CD4-positive, alpha-beta T cell (primary cell): Measurements from ENCODE around the gene ADSL. TPM values are rescaled to one million over a fixed set of nuclear protein-coding genes. Genes with fewer than 3 reads are reported as not detected.
A peak's percentile ranks its signal among the peaks of the same experiment; 100 is the strongest.

Source experiments
- ATAC-seq: fragments of 200-7000 bp; cut with Tn5 transposase; one replicate; pipeline ENCODE4 v1.10.0; 2022; ENCODE audit warnings: mild to moderate bottlenecking; ENCODE audit not compliant: poor library complexity
- CTCF ChIA-PET: fragments of 350-600 bp; sonication (Branson Sonifier 250); formaldehyde crosslinking; loops from one replicate; lab custom pipeline; 2021; ENCODE audit warnings: antibody characterized with exemption, inconsistent platforms; lab: Charles Lee
- POLR2A ChIA-PET: fragments of 350-600 bp; sonication (Branson Sonifier 250); formaldehyde crosslinking; loops from one replicate; lab custom pipeline; 2021; ENCODE audit warnings: antibody characterized with exemption, inconsistent platforms; lab: Charles Lee
- DNase-seq, 14 experiments: peaks; one replicate each; pipeline ENCODE4 v3.0.0-alpha.2; 2013 to 2020; ENCODE audit warnings: mixed read lengths in 2 of 14
- H3K27ac ChIP-seq, 2 donors: one replicate each; pipeline versions ENCODE4 v1.5.1 to v1.7.0; 2013; ENCODE audit warnings: low read length in 2 of 2, low read depth in 1 of 2, mild to moderate bottlenecking in 1 of 2
- H3K27me3 ChIP-seq, 2 experiments: 1 replicate in 1 of 2; 2 replicates in 1 of 2; pipeline versions ENCODE4 v1.6.1 to v1.7.0; 2013; ENCODE audit warnings: low read length in 2 of 2, control low read depth in 1 of 2, mild to moderate bottlenecking in 1 of 2, moderate library complexity in 1 of 2; ENCODE audit not compliant: insufficient read depth in 2 of 2, control insufficient read depth in 1 of 2
- H3K36me3 ChIP-seq: one replicate; pipeline ENCODE4 v1.6.1; 2013; ENCODE audit warnings: low read length, control low read depth; ENCODE audit not compliant: insufficient read depth
- H3K4me1 ChIP-seq: one replicate; pipeline ENCODE4 v1.6.1; 2013; ENCODE audit warnings: low read length, control low read depth; ENCODE audit not compliant: insufficient read depth
- H3K4me3 ChIP-seq: one replicate; pipeline ENCODE4 v1.5.1; 2013; ENCODE audit warnings: mild to moderate bottlenecking, low read length, moderate library complexity
- H3K9me3 ChIP-seq, 2 experiments: 1 replicate in 1 of 2; 2 replicates in 1 of 2; pipeline versions ENCODE4 v1.6.1 to v1.7.0; 2013; ENCODE audit warnings: low read length in 2 of 2, mild to moderate bottlenecking in 2 of 2, control low read depth in 1 of 2, moderate library complexity in 1 of 2; ENCODE audit not compliant: control insufficient read depth in 1 of 2, insufficient read depth in 1 of 2
- H3K27ac Mint-ChIP-seq: one replicate; pipeline ENCODE4 v1.8.0; 2020; ENCODE audit warnings: mixed read lengths
- H3K27me3 Mint-ChIP-seq: one replicate; pipeline ENCODE4 v1.8.0; 2021; ENCODE audit warnings: mixed read lengths
- H3K36me3 Mint-ChIP-seq: one replicate; pipeline ENCODE4 v1.8.0; 2021; ENCODE audit warnings: low read depth, mixed read lengths
- H3K4me1 Mint-ChIP-seq: one replicate; pipeline ENCODE4 v1.8.0; 2021; ENCODE audit warnings: low read depth, mixed read lengths
- H3K4me3 Mint-ChIP-seq: one replicate; pipeline ENCODE4 v1.8.0; 2020; ENCODE audit warnings: mild to moderate bottlenecking, mixed read lengths
- H3K9me3 Mint-ChIP-seq: one replicate; pipeline ENCODE4 v1.8.0; 2020; ENCODE audit warnings: mixed read lengths
- intact Hi-C, 2 experiments: fragments of 100-400 bp; cut with DNase I in 1 of 2; cut with micrococcal nuclease in 1 of 2; formaldehyde crosslinking; loops; one replicate each; pipeline versions ENCODE4 v1.15.1 to v1.9.0; 2023 to 2025; cut with DNase I, micrococcal nuclease
- total RNA-seq, 174 experiments: library from RNA in 2 of 174; stranded (reverse) in 2 of 174; gene quantifications; one replicate each; pipeline ENCODE4 v1.2.3 and lab custom pipeline; 2021 to 2026
- TF ChIP-seq, protein P1 (sequence below): fragments of 200-600 bp; IDR thresholded peaks from one replicate; pipeline ENCODE4 v1.8.0; 2022; ENCODE audit warnings: antibody characterized with exemption, mild to moderate bottlenecking

Gene ADSL
- total RNA-seq, 2 experiments from 2014 or later: 62.9 to 75.3 TPM

DNA sequence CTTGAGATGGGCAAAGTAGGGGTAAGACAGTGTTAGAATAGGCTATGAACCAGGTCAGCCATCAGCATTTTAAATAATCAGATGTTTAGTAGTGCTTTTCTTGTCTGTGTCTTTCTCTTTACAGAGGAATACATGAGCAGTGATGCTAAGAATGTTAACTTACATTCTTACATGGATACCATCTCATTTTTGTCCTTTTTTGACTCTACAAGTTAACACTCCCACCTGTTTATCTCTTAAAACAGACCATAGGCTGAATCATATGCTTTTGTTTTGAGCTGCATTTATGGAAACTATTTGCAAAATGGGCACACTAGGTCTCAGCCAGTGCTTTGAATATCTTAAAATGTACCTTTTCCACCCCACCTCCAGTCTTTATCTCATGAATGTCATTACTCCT, 25.6 kb upstream of the ADSL start:
- TF ChIP-seq, protein P1, sequence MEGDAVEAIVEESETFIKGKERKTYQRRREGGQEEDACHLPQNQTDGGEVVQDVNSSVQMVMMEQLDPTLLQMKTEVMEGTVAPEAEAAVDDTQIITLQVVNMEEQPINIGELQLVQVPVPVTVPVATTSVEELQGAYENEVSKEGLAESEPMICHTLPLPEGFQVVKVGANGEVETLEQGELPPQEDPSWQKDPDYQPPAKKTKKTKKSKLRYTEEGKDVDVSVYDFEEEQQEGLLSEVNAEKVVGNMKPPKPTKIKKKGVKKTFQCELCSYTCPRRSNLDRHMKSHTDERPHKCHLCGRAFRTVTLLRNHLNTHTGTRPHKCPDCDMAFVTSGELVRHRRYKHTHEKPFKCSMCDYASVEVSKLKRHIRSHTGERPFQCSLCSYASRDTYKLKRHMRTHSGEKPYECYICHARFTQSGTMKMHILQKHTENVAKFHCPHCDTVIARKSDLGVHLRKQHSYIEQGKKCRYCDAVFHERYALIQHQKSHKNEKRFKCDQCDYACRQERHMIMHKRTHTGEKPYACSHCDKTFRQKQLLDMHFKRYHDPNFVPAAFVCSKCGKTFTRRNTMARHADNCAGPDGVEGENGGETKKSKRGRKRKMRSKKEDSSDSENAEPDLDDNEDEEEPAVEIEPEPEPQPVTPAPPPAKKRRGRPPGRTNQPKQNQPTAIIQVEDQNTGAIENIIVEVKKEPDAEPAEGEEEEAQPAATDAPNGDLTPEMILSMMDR: no peak
- Mint-ChIP-seq H3K4me1 (peaks cover 78% of the 10 kb centered on the region), H3K9me3 (no peaks in the 10 kb centered on the region), H3K27ac (peak overlapping the region; percentile 82), H3K4me3 (no peak overlapping the region), H3K27me3 (no peaks in the 10 kb centered on the region), H3K36me3 (peaks cover 90% of the 10 kb centered on the region)
- CTCF ChIA-PET: interaction anchor here (1.1 kb wide), 1 partner anchor 23 kb away, joined by 3 read pairs; no protein-coding TSS in a partner anchor
- no peaks in the 10 kb centered on the region for H3K9me3 ChIP-seq
- H3K36me3 ChIP-seq: peaks cover 58% of the 10 kb centered on the region
- H3K4me3 ChIP-seq: no peak overlapping the region
- no peak overlapping the region for H3K27ac ChIP-seq
- no peaks in the 10 kb centered on the region for H3K27me3 ChIP-seq
- ATAC-seq (no peak), DNase-seq (no peak)
- POLR2A ChIA-PET: interaction anchor here (0.6 to 1.2 kb wide), 2 partner anchors 50 to 277 kb away, joined by 3 to 5 read pairs; no protein-coding TSS in a partner anchor
- H3K4me1 ChIP-seq: peaks cover 39% of the 10 kb centered on the region
- intact Hi-C loops: no loop called here

DNA sequence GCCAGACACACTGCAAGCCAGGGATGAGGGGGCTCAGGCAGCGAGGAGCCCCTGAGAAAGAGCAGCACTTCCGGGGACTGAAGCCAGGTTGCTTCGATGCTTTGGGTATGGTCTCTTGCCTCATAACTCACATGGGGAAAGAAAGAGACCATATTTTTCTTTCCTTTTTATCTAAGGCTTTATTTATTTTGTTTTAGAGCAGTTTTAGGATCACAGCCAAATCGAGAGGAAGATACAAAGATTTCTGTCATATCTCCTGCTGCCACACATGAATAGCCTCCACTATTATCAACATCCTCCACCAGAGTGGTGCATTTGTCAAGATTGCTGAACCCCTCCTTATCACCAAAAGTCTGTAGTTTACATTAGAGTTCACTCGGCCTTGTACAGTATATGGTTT, 24.3 kb upstream of the ADSL start:
- DNase-seq (no peak), ATAC-seq (no peak)
- ChIA-PET POLR2A (interaction anchor here (0.6 to 3.0 kb wide), 2 partner anchors 12 to 278 kb away, joined by 3 to 48 read pairs; no protein-coding TSS in a partner anchor), CTCF (interaction anchor here (1.0 to 1.3 kb wide), 2 partner anchors 26 to 97 kb away, joined by 3 to 4 read pairs; no protein-coding TSS in a partner anchor)
- TF ChIP-seq, protein P1: no peak
- Histone ChIP-seq H3K9me3 (no peaks in the 10 kb centered on the region), H3K36me3 (peaks cover 46% of the 10 kb centered on the region), H3K27me3 (no peaks in the 10 kb centered on the region), H3K4me3 (no peak overlapping the region), H3K27ac (no peak overlapping the region), H3K4me1 (peaks cover 43% of the 10 kb centered on the region)
- Mint-ChIP-seq H3K27me3 (no peaks in the 10 kb centered on the region), H3K36me3 (peaks cover 80% of the 10 kb centered on the region), H3K27ac (peak overlapping the region; percentile 97), H3K9me3 (no peaks in the 10 kb centered on the region), H3K4me3 (no peak overlapping the region), H3K4me1 (peaks cover 85% of the 10 kb centered on the region)
- intact Hi-C loops: no loop called here

DNA sequence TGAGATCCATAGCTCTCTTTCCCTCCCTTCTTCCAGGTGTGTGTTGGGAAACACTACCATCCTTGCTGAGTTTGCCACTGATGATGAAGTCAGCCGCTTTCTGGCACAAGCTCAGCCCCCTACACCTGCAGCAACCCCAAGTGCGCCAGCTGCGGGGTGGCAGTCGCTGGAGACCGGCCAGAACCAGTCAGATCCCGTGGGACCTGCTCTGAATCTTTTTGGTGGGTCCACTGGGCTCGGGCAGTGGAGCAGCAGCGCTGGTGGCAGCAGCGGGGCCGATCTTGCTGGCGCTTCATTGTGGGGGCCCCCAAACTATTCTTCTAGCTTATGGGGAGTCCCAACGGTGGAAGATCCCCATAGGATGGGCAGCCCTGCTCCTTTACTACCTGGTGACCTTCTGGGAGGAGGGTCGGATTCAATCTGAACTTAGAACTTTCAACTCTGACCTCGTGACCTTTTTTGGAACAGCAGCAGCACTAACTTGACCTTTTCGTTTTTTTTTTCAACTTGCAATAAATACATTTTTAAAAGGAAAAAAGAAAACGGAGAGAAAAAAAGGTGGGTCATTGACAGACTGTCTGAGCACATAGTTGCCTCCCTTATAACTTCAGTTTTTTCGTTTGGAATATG, 23.4 kb upstream of the ADSL start:
- ATAC-seq (no peak), DNase-seq (no peak)
- POLR2A ChIA-PET: interaction anchor here (1.4 to 5.9 kb wide), 7 partner anchors 12 to 803 kb away, joined by 3 to 75 read pairs (median 11); partner anchors contain the start of gene ADSL
- peak overlapping the region; percentile 97 for H3K27ac Mint-ChIP-seq
- Histone ChIP-seq H3K4me1 (peaks cover 49% of the 10 kb centered on the region), H3K9me3 (no peaks in the 10 kb centered on the region), H3K27me3 (no peaks in the 10 kb centered on the region), H3K36me3 (peaks cover 40% of the 10 kb centered on the region), H3K4me3 (no peak overlapping the region), H3K27ac (peak overlapping the region; percentile 47 to 71)
- peaks cover 77% of the 10 kb centered on the region for H3K36me3 Mint-ChIP-seq
- H3K4me1 Mint-ChIP-seq: peaks cover 87% of the 10 kb centered on the region
- no peaks in the 10 kb centered on the region for H3K9me3 Mint-ChIP-seq
- CTCF ChIA-PET: interaction anchor here (1.0 to 2.0 kb wide), 3 partner anchors 25 to 98 kb away, joined by 3 to 4 read pairs (median 3); no protein-coding TSS in a partner anchor
- TF ChIP-seq, protein P1: no peak
- intact Hi-C loops: no loop called here
- peak overlapping the region; percentile 36 for H3K4me3 Mint-ChIP-seq
- H3K27me3 Mint-ChIP-seq: no peaks in the 10 kb centered on the region
